Smooth muscle cell (in vitro differentiated cells): Measurements from ENCODE around the gene TSC22D4. TPM values are rescaled to one million over a fixed set of nuclear protein-coding genes. Genes with fewer than 3 reads are reported as not detected.
A peak's percentile ranks its signal among the peaks of the same experiment; 100 is the strongest.

Source experiments
- DNase-seq: peaks from one replicate; lab custom pipeline; 2025; ENCODE audit not compliant: unreplicated experiment; lab: John Stamatoyannopoulos, UW
- H2AFZ ChIP-seq: fragments of 200-600 bp; sonication (generic); 2 replicates; pipeline ENCODE4 v1.6.0; 2016; ENCODE audit warnings: antibody characterized with exemption, low read depth, mild to moderate bottlenecking
- H3F3A ChIP-seq: fragments of 200-600 bp; sonication (generic); 2 replicates; pipeline ENCODE4 v1.6.0; 2017; ENCODE audit warnings: antibody characterized with exemption, low read depth
- H3K27ac ChIP-seq: fragments of 200-600 bp; sonication (generic); 2 replicates; pipeline ENCODE4 v1.5.1; 2016; ENCODE audit warnings: low read depth, mild to moderate bottlenecking
- H3K27me3 ChIP-seq: fragments of 200-600 bp; sonication (generic); 2 replicates; pipeline ENCODE4 v1.6.1; 2016; ENCODE audit warnings: low read depth, mild to moderate bottlenecking
- H3K36me3 ChIP-seq: fragments of 200-600 bp; sonication (generic); 2 replicates; pipeline ENCODE4 v1.5.1; 2016; ENCODE audit warnings: low read depth
- H3K4me1 ChIP-seq: fragments of 200-600 bp; sonication (generic); 2 replicates; pipeline ENCODE4 v1.5.1; 2016; ENCODE audit warnings: low read depth
- H3K4me2 ChIP-seq: fragments of 200-600 bp; sonication (generic); 2 replicates; pipeline ENCODE4 v1.6.0; 2016; ENCODE audit warnings: mild to moderate bottlenecking
- H3K4me3 ChIP-seq: fragments of 200-600 bp; sonication (generic); 2 replicates; pipeline ENCODE4 v1.5.1; 2016; ENCODE audit warnings: mild to moderate bottlenecking
- H3K79me2 ChIP-seq: fragments of 200-600 bp; sonication (generic); 2 replicates; pipeline ENCODE4 v1.6.0; 2016; ENCODE audit warnings: low read depth, mild to moderate bottlenecking
- H3K9ac ChIP-seq: fragments of 200-600 bp; sonication (generic); 2 replicates; pipeline ENCODE4 v1.6.0; 2016; ENCODE audit warnings: low read depth
- H3K9me3 ChIP-seq: fragments of 200-600 bp; sonication (generic); replicated peaks from 2 replicates; pipeline ENCODE4 v1.5.1; 2016; ENCODE audit warnings: low read depth
- H4K20me1 ChIP-seq: fragments of 200-600 bp; sonication (generic); 2 replicates; pipeline ENCODE4 v1.6.0; 2016; ENCODE audit warnings: low read depth
- CTCF ChIP-seq: fragments of 200-600 bp; sonication (generic); IDR thresholded peaks from 2 replicates; pipeline ENCODE4 v1.5.1; 2017; ENCODE audit warnings: borderline replicate concordance, mild to moderate bottlenecking, antibody characterized with exemption; ENCODE audit not compliant: insufficient read depth, poor library complexity, severe bottlenecking
- WGBS: methylation state at CpG from one replicate; pipeline ENCODE4 v1.1.7; 2016; ENCODE audit warnings: low lambda C conversion rate; 5-methylcytosine and 5-hydroxymethylcytosine counted together
- polyA plus RNA-seq: library from polyadenylated mRNA; unstranded; fragments of >200 nt; fragmentation: Nextera tagmentation; extraction: Ambion mirVana; gene quantifications from 2 replicates; pipeline ENCODE4 v1.2.1, GENCODE V29; 2016
- total RNA-seq: library from RNA; depleted of rRNA; stranded (reverse); fragments of >200 nt; gene quantifications from 2 replicates; pipeline ENCODE4 v1.2.3, GENCODE V29; 2014

Gene TSC22D4
- total and polyA plus RNA-seq, 2 experiments from 2014 or later: 20.0 to 51.1 TPM

GRCh38 chr7:100485471-100485876, 6.5 kb upstream of the TSC22D4 start:
- H4K20me1 ChIP-seq: no peaks in the 10 kb centered on the region
- no peak overlapping the region for H2AFZ ChIP-seq
- no peaks in the 10 kb centered on the region for H3F3A ChIP-seq
- no peak for TF ChIP-seq CTCF
- no peak for DNase-seq
- H3K4me1 ChIP-seq: peaks cover 8% of the 10 kb centered on the region
- H3K4me3 ChIP-seq: no peak overlapping the region
- 90% methylated on average over 3 of the region's 4 CpGs for WGBS
- no peaks in the 10 kb centered on the region for H3K79me2 ChIP-seq
- no peaks in the 10 kb centered on the region for H3K27me3 ChIP-seq
- no peak overlapping the region for H3K4me2 ChIP-seq
- no peaks in the 10 kb centered on the region for H3K9me3 ChIP-seq
- no peaks in the 10 kb centered on the region for H3K36me3 ChIP-seq
- no peak overlapping the region for H3K9ac ChIP-seq
- H3K27ac ChIP-seq: no peak overlapping the region

- H3K27me3 ChIP-seq: no peaks in the 10 kb centered on the region
- H3K27ac ChIP-seq: no peak overlapping the region
- H3K36me3 ChIP-seq: no peaks in the 10 kb centered on the region
- H3K4me2 ChIP-seq: peak overlapping the region; percentile 97
- H4K20me1 ChIP-seq: no peaks in the 10 kb centered on the region
- H3K4me3 ChIP-seq: peak overlapping the region; percentile 72
- no peaks in the 10 kb centered on the region for H3F3A ChIP-seq
- no peak for TF ChIP-seq CTCF
- no peak overlapping the region for H2AFZ ChIP-seq
- no peak overlapping the region for H3K9ac ChIP-seq
- WGBS: 74% methylated on average over 6 of the region's 6 CpGs
- no peak for DNase-seq
- no peaks in the 10 kb centered on the region for H3K79me2 ChIP-seq
- no peaks in the 10 kb centered on the region for H3K9me3 ChIP-seq
- H3K4me1 ChIP-seq: peaks cover 7% of the 10 kb centered on the region
These were observed 5.6 kb upstream of the TSC22D4 start for GRCh38 chr7:100484673-100485045.

- DNase-seq: peak; percentile 58
- H3K9ac ChIP-seq: peak within 1 kb of the TSS; percentile 34
These were observed 5.0 kb upstream of the TSC22D4 start, which contains the start of gene NYAP1 for GRCh38 chr7:100483722-100484672. Gene NYAP1, plus strand, starts transcription at chr7:100483927. Its CDS starts 1,385 bp downstream, at chr7:100485312.

More at GRCh38 chr7:100483722-100484672, 5.0 kb upstream of the TSC22D4 start, which contains the start of gene NYAP1:
- Histone ChIP-seq H3K27me3 (no peaks in the 10 kb centered on the region), H3K4me2 (peak within 1 kb of the TSS; percentile 97), H3K27ac (no peak within 1 kb of the TSS), H3K4me1 (no peaks in the 10 kb centered on the region), H3K4me3 (peak within 1 kb of the TSS; percentile 72), H3K9me3 (no peaks in the 10 kb centered on the region), H3K36me3 (no peaks in the 10 kb centered on the region), H3F3A (no peaks in the 10 kb centered on the region), H4K20me1 (no peaks in the 10 kb centered on the region), H3K79me2 (no peaks in the 10 kb centered on the region), H2AFZ (peak within 1 kb of the TSS; percentile 91)
- no peak for TF ChIP-seq CTCF
- 31% methylated on average over 13 of the region's 45 CpGs for WGBS
